Measurements from ENCODE around the gene THBS3.

THBS3 gene

GRCh38 chr1:155186794-155187455 is 20.8 kb downstream of the THBS3 start:
- DNase-seq: no peak

DNA sequence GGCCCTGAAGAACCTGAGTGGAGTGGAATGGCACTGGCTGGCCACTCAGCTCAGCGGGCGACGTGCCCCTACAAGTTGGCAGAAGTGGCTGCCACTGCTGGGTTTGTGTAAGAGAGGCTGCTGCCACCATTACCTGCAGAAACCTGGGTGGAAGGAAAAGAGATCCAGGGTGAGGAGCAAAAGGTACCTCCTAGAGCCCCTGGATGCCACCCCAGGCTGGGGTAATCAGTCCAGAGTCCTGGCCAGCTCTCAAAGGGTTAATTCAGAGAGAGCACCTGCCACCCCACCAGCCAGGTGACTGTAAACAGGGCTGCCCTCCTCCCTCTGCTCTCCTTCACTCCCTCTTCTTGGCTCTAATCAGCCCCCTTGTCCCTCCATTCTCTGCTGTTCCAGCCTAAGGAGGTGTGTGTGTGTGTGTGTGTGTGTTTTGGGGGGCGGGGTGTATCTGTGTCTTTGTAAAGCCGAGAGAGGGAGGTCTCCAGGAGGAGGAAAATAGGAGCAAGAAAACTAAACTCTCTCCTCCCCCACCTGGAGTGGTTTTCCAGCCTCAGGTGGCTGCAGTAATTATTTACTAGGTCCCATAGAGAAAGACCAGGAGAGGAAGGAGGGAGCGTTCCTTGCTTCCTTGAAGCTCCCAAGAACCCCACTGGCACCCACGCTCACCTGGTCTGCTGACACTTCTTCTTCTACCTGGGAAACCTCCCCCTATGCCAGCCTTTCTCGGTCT is 21.5 kb downstream of the THBS3 start:
- no peak for DNase-seq

GRCh38 chr1:155185783-155186066 is 22.0 kb downstream of the THBS3 start:
- DNase-seq: no peak

DNA sequence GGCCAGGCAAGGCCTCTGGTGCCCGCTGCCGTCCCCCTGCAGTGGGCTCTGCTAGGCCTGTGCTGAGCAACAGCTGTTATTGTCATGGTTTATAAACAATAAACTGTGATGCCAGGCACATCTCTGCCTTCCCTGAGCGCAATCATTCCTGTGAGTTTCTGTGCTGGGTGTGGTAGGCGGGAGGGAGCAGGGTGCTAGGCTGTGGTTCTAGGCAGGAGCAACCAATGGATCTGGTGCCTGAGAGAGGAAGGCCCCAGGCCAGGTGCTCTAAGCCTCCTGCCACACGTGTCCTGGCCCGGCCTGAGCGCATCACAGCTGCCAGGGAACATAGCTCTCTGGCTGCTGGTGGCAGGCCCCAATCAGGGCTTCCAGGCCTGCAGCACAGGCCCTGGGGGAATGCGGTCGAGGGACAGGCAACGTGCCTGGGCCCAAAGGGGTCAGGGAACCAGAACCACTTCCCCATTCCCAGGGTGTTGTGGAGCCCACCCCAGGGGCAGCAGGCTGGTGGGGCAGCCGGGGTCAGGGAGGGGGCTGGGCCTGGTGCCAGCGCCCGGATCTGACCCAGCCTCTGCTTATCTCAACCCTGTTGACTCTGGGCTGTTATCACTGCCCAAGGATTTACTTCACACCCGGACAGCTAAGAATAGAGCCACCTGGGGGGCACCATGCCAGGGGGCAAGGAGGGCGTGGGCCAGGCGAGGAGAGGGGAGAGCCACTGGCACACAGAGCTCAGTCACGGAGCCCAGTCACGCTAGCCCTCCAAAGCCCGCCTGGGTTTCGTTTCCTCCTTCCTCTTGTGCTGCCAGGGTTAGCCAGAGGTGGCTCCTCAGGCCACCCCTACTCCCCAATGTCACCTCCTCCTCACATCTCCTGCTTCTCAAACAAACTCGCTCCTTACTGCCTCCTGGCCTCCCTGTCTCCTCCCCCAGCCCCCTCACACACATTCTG is 22.6 kb downstream of the THBS3 start:
- DNase-seq: no peak

- DNase-seq: no peak
Measured at GRCh38 chr1:155184351-155184811, 23.3 kb downstream of the THBS3 start.

DNA sequence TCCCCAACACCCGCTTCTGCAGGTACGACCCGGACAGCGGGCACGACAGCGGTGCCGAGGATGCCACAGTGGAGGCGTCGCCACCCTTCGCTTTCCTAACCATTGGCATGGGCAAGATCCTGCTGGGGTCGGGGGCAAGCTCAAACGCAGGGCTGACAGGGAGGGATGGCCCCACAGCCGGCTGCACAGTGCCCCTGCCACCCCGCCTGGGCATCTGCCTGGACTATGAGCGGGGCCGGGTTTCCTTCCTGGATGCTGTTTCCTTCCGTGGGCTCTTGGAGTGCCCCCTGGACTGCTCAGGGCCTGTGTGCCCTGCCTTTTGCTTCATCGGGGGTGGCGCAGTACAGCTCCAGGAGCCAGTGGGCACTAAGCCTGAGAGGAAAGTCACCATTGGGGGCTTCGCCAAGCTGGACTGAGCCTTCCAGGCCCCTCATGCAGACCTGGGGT is 23.9 kb downstream of the THBS3 start:
- DNase-seq: no peak

GRCh38 chr1:155182052-155182550 is 25.6 kb downstream of the THBS3 start:
- no peak for DNase-seq

DNA sequence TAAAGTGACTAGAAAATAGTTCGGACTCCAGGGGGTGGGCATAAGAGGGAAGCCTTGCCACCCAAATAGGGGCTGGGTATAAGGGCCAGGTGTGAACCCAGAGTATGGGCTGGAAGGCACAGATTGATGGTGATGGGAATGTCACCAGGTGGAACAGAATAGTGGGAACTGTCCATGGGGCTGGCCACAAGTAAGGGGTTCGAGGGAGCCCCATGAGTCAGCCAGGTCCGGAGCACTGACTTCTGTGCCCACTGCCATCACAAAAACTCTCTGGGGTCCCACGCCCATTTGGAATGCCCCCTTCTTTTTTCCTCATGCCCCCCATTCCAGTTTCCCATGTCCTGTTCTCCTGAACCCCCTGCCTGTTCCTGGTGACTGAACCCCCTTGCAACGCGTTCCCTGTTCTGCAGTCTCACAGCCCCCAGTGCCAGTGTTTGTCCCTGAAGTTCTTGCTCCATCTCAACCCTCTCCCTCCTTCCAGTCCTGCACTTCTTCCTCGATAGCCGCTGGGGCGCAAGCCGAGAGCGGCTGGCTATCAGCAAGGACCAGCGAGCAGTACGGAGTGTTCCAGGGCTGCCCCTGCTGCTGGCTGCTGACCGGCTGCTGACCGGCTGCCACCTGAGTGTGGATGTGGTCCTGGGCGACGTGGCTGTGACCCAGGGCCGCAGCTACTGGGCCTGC is 26.2 kb downstream of the THBS3 start:
- DNase-seq: no peak

GRCh38 chr1:155179112-155180031 is 28.3 kb downstream of the THBS3 start:
- no peak for DNase-seq

- DNase-seq: no peak
Measured at GRCh38 chr1:155178441-155179111, 29.1 kb downstream of the THBS3 start.

DNA sequence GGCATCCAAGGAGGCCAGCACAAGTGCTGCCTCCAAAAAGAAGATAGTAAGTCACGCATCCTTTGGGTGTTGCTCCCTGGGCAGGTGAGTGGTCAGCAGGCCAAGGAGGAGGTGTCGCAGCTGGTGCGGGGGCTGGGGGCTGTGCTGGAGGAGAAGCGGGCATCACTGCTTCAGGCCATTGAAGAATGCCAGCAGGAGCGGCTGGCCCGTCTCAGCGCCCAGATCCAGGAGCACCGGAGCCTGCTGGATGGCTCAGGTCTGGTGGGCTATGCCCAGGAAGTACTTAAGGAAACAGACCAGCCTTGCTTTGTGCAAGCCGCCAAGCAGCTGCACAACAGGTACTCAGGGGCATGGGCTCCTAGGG is 29.8 kb downstream of the THBS3 start:
- no peak for DNase-seq

DNA sequence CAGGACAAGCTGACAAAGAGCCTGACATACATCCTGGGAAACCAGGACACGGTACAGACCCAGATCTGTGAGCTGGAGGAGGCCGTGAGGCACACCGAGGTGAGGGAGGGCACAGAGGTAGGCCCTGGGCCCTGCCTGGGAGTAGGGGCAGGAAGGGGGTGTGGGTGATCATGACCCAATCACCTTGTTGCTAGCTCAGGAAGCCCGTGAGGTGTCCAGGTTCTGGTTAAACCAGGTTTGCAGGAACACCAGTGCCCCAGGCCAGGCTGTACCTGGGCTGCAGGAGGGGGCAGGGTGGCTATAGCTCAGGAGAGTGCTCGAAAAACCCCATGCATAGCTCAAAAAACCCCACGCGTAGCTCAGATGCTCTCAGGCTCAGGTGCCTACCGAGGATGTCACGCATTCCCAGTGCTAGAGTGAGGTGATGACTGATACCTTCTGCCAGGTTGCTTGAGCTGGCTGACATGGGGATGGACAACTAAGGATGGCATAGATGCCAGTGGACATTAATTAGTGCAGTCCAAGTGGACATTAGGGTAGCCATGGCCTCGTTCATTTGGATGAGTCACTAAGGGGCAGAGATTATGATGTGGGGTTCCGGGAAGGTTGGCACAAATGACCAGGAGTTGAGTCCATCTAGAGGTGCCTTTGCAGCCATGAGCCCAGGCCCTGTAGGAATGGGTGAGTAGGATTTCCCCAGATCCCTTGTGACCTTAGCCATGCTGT is 30.3 kb downstream of the THBS3 start:
- DNase-seq: no peak

DNA sequence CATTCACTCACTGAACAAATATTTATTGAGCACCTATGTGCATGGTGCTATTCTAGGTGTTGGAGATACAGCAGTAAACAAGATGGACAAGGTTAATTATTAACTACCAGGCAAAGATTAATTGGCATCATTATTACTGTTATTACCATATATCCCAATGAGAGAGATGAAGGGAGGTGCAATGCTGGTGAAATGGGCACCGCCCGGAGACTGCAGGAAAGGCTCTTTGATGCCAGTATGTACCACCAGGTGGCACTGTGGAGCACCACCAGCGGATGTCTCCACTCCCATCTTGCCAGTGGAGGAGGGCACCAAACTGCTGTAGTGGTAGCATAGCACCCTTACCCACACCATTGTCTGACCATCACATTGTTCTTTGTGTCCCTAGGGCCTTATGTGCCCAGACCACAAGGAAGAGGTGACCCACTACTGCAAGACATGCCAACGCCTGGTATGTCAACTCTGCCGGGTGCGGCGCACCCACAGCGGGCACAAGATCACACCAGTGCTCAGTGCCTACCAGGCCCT is 31.1 kb downstream of the THBS3 start:
- DNase-seq: peak; percentile 81 to 83

GRCh38 chr1:155175927-155176371 is 31.7 kb downstream of the THBS3 start:
- DNase-seq: no peak

- no peak for DNase-seq
Measured at GRCh38 chr1:155175281-155175926, 32.3 kb downstream of the THBS3 start.

DNA sequence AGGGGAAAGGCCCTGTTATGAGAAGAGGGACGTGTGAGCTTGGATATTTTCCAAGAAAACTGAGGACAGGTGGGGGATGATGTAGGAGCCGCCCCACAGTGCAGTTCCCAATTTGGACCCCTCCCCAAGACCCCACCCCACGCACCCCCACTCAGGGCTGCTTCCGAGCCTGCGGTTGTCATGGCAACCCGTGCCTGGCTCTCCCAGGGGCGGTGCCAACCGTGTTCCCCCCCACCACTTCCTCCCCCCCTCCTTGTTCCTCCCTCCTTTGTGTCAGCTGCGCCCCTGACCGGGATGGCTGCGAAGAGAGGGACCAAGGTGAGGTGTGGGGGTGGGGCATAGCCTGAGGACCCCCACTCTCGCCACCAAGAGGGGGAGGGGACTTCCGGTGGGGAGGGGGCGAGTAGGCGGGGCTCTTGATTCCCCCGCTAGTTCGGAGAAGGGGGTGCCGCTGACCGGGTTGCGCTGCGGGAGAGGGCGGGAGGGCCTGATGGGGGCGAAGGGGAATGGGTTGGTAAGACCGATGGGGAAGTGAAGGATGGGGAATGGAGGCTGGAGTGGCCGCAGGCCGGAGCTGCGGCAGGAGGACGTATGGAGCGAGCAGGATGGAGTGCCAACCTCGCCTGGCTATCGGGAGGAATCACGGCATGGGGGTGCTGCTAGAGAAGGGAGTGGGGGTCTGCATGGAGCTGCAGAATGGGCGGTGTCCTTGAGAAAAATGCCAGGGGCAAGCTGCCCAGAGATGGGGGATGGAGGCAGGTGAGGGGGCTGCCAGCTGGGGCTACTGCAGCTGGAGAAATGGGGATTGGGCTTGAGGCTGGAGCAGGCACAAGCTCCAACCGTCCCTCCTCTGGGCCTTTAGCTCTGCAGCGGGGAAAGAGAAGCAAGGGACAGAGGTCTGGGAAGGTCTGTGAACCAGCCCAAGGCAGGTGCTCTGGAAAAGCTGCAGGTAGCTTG is 33.1 kb downstream of the THBS3 start:
- DNase-seq: peak in 1 of 2 experiments; percentile 71

GRCh38 chr1:155173478-155174323 is 34.0 kb downstream of the THBS3 start, which contains the start of gene TRIM46:
Gene TRIM46 (plus strand): TSS chr1:155173849. CDS start chr1:155173967, 118 bp downstream.
- peak; percentile 74 to 91 for DNase-seq

All from NCI-H187 (cell line).